Neuronal stem cell (in vitro differentiated cells): ENCODE measurements around the gene MARK3.

Source experiments
- DNase-seq: peaks from one replicate; pipeline ENCODE4 v3.0.0-alpha.2; 2013; ENCODE audit warnings: low spot score
- H2AFZ ChIP-seq: one replicate; pipeline ENCODE4 v1.6.1; 2013; ENCODE audit warnings: mild to moderate bottlenecking, low read length, inconsistent platforms
- H2AK5ac ChIP-seq: 2 replicates; pipeline ENCODE4 v1.6.1; 2013; ENCODE audit warnings: low read depth, mild to moderate bottlenecking, inconsistent platforms, low read length, moderate library complexity, mixed read lengths
- H2BK120ac ChIP-seq: 2 replicates; pipeline ENCODE4 v1.6.1; 2013; ENCODE audit warnings: low read depth, mild to moderate bottlenecking, inconsistent platforms, low read length, moderate library complexity, mixed read lengths
- H2BK12ac ChIP-seq: one replicate; pipeline ENCODE4 v1.6.1; 2013; ENCODE audit warnings: low read length, inconsistent platforms
- H2BK15ac ChIP-seq: 2 replicates; pipeline ENCODE4 v1.6.1; 2013; ENCODE audit warnings: mild to moderate bottlenecking, low read length, inconsistent platforms, mixed read lengths
- H2BK5ac ChIP-seq: one replicate; pipeline ENCODE4 v1.6.1; 2013; ENCODE audit warnings: inconsistent platforms, mild to moderate bottlenecking, low read length, moderate library complexity
- H3K14ac ChIP-seq: one replicate; pipeline ENCODE4 v1.6.1; 2013; ENCODE audit warnings: low read length, inconsistent platforms
- H3K18ac ChIP-seq: 2 replicates; pipeline ENCODE4 v1.6.1; 2013; ENCODE audit warnings: low read length, inconsistent platforms
- H3K23ac ChIP-seq: 2 replicates; pipeline ENCODE4 v1.6.1; 2013; ENCODE audit warnings: low read depth, mild to moderate bottlenecking, mixed read lengths, low read length, inconsistent platforms; ENCODE audit not compliant: poor library complexity
- H3K27ac ChIP-seq: replicated peaks from 3 replicates; pipeline ENCODE4 v1.5.1; 2013; ENCODE audit warnings: low read length, inconsistent platforms
- H3K27me3 ChIP-seq, 3 experiments: 2 replicates each; pipeline ENCODE4 v1.6.1; 2013; ENCODE audit warnings: low read length in 3 of 3, mild to moderate bottlenecking in 2 of 3, inconsistent platforms in 1 of 3, low read depth in 1 of 3, mixed read lengths in 1 of 3, moderate library complexity in 1 of 3; ENCODE audit not compliant: control insufficient read depth in 3 of 3, insufficient read depth in 3 of 3
- H3K36me3 ChIP-seq, 2 donors: replicated peaks in 1 of 2; 2 replicates each; pipeline ENCODE4 v1.6.1; 2013; ENCODE audit warnings: low read length in 2 of 2; ENCODE audit not compliant: control insufficient read depth in 2 of 2, insufficient read depth in 2 of 2
- H3K4ac ChIP-seq: 2 replicates; pipeline ENCODE4 v1.6.1; 2013; ENCODE audit warnings: inconsistent platforms, mild to moderate bottlenecking, low read length, moderate library complexity
- H3K4me1 ChIP-seq, 2 donors: 1 replicate in 1 of 2; 2 replicates in 1 of 2; pipeline ENCODE4 v1.6.1; 2013; ENCODE audit warnings: low read length in 2 of 2, low read depth in 1 of 2; ENCODE audit not compliant: control insufficient read depth in 2 of 2, insufficient read depth in 1 of 2
- H3K4me2 ChIP-seq: one replicate; pipeline ENCODE4 v1.6.1; 2013; ENCODE audit warnings: mild to moderate bottlenecking, low read length, inconsistent platforms; ENCODE audit not compliant: insufficient read depth, poor library complexity, severe bottlenecking
- H3K4me3 ChIP-seq, 2 donors: 2 replicates each; pipeline ENCODE4 v1.5.1; 2013; ENCODE audit warnings: low read length in 2 of 2, mild to moderate bottlenecking in 2 of 2, inconsistent platforms in 1 of 2, moderate library complexity in 1 of 2
- H3K79me1 ChIP-seq: one replicate; pipeline ENCODE4 v1.6.1; 2013; ENCODE audit warnings: low read depth, mild to moderate bottlenecking, inconsistent platforms, low read length, moderate library complexity
- H3K9ac ChIP-seq: one replicate; pipeline ENCODE4 v1.6.1; 2013; ENCODE audit warnings: mild to moderate bottlenecking, low read depth, low read length, inconsistent platforms; ENCODE audit not compliant: poor library complexity
- H3K9me3 ChIP-seq, 2 donors: replicated peaks in 1 of 2; 2 replicates each; pipeline versions ENCODE3 to v1.6.1; 2013; ENCODE audit warnings: low read length in 2 of 2, mild to moderate bottlenecking in 2 of 2, inconsistent platforms in 1 of 2, low read depth in 1 of 2, mixed read lengths in 1 of 2, moderate library complexity in 1 of 2; ENCODE audit not compliant: control insufficient read depth in 2 of 2, insufficient read depth in 1 of 2
- H4K8ac ChIP-seq: one replicate; pipeline ENCODE4 v1.6.1; 2013; ENCODE audit warnings: low read depth, mild to moderate bottlenecking, inconsistent platforms, low read length, moderate library complexity
- H4K91ac ChIP-seq: one replicate; pipeline ENCODE4 v1.6.1; 2013; ENCODE audit warnings: low read length, low read depth, mild to moderate bottlenecking, inconsistent platforms; ENCODE audit not compliant: poor library complexity
- WGBS, 2 donors: extraction: QIAGEN DNeasy Blood & Tissue Kit; methylation state at CpG; one replicate each; pipeline ENCODE4 v1.1.7; 2013; ENCODE audit warnings: missing lambda C conversion rate in 2 of 2, mixed read lengths in 1 of 2; ENCODE audit not compliant: insufficient read length in 2 of 2, insufficient replicate concordance in 1 of 2; ENCODE audit errors: extremely low coverage in 2 of 2; 5-methylcytosine and 5-hydroxymethylcytosine counted together

The MARK3 gene

DNA sequence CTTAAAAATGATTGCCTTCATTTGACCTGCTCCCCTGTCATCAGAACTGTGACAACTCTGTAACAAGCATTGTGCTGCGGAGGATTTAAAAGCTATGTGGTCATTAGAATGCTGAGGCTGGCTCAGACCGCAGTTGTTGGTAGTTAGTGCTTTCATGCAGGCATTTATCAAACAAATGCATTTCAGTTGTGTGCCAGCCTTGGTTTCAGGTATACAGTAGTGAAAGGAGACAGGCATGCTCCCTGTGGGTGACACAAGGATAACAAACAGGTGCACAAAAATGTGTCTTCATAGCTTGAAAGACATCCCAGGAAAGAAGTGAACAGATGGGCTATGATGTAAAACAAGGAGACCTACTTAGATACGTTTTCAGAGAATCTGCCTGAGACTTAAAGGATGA, 60.6 kb downstream of the MARK3 start:
- no peak overlapping the region for H2BK5ac ChIP-seq
- H2BK15ac ChIP-seq: no peak overlapping the region
- H3K79me1 ChIP-seq: no peaks in the 10 kb centered on the region
- H2AK5ac ChIP-seq: no peak overlapping the region
- H3K36me3 ChIP-seq: peaks cover 0 to 13% of the 10 kb centered on the region in 2 donors
- H4K8ac ChIP-seq: no peak overlapping the region
- H4K91ac ChIP-seq: no peak overlapping the region
- no peak overlapping the region for H3K4me3 ChIP-seq
- no peaks in the 10 kb centered on the region for H3K27me3 ChIP-seq
- H2BK12ac ChIP-seq: no peak overlapping the region
- H3K14ac ChIP-seq: no peak overlapping the region
- H3K4me2 ChIP-seq: no peak overlapping the region
- no peak overlapping the region for H3K9ac ChIP-seq
- H3K4me1 ChIP-seq: no peaks in the 10 kb centered on the region
- no peak overlapping the region for H3K27ac ChIP-seq
- no peak overlapping the region for H3K18ac ChIP-seq
- no peak overlapping the region for H3K23ac ChIP-seq
- H3K4ac ChIP-seq: no peak overlapping the region
- no CpG with 5 or more reads among the region's 3 CpGs for WGBS, 2 donors
- peaks cover 0 to 5% of the 10 kb centered on the region in 2 donors for H3K9me3 ChIP-seq
- H2AFZ ChIP-seq: no peak overlapping the region
- no peak overlapping the region for H2BK120ac ChIP-seq
- DNase-seq: no peak

DNA sequence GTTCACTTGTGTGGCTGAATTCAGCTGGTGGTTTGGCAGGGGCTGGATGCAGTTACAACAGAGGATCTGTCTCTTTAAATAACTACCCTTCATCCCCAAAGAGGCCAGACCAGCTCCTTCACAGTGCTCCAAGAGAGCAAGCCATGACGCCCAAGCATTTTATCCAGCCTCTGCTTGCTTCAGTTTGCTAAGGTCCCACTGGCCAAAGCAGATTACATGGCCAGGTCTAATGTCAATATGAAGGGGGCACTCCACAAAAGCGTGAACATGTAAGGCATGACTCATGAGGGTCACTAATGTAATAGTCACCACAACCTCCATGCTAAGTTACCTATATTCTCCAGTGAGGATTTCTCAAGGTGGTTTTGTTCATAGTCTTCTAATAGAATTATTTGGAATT, 62.9 kb downstream of the MARK3 start:
- no CpG with 5 or more reads among the region's 2 CpGs for WGBS, 2 donors
- Histone ChIP-seq H3K9ac (no peak overlapping the region), H3K9me3 (no peaks in the 10 kb centered on the region), H4K91ac (no peak overlapping the region), H3K4me2 (no peak overlapping the region), H3K27ac (no peak overlapping the region), H4K8ac (no peak overlapping the region), H3K79me1 (no peaks in the 10 kb centered on the region), H3K23ac (no peak overlapping the region), H3K4ac (no peak overlapping the region), H3K36me3 (peaks cover 2 to 20% of the 10 kb centered on the region in 2 donors), H2BK5ac (no peak overlapping the region), H3K4me3 (no peak overlapping the region), H2AK5ac (no peak overlapping the region), H3K14ac (no peak overlapping the region), H3K4me1 (no peaks in the 10 kb centered on the region), H3K18ac (no peak overlapping the region), H2AFZ (no peak overlapping the region), H2BK12ac (no peak overlapping the region), H3K27me3 (no peaks in the 10 kb centered on the region), H2BK120ac (no peak overlapping the region), H2BK15ac (no peak overlapping the region)
- DNase-seq: no peak

DNA sequence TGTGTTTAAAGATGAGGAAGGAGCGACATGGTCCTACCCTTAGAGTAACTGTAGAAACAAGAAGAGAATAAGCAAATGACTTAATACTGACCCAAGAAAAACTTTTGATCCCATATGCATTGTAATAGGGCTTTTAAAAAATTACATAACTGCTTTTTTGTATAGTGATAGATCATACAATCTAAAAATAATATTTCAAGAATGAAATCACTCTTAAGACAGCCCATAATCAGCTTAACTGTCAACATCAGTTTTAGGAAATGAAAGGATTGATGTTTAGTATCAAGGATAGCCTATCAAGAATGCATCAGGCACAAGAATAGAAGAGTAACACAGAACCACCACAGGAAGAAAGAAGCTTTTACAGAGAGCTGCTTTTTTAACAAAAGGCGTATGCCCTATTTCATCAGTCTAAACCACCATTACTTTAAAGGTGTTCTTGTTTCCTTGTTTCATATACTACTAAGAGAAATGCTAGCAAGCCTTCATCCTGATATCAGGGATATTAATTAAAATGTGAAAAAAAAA, 64.5 kb downstream of the MARK3 start:
- Histone ChIP-seq H3K36me3 (peaks cover 4 to 29% of the 10 kb centered on the region in 2 donors), H2BK5ac (no peak overlapping the region), H2BK12ac (no peak overlapping the region), H3K9ac (no peak overlapping the region), H3K23ac (no peak overlapping the region), H3K4me3 (no peak overlapping the region), H2BK120ac (no peak overlapping the region), H3K9me3 (no peaks in the 10 kb centered on the region), H3K4me2 (no peak overlapping the region), H3K14ac (no peak overlapping the region), H4K91ac (no peak overlapping the region), H3K4ac (no peak overlapping the region), H2BK15ac (no peak overlapping the region), H4K8ac (no peak overlapping the region), H2AK5ac (no peak overlapping the region), H2AFZ (no peak overlapping the region), H3K18ac (no peak overlapping the region), H3K27me3 (no peaks in the 10 kb centered on the region), H3K4me1 (no peaks in the 10 kb centered on the region), H3K27ac (no peak overlapping the region), H3K79me1 (no peaks in the 10 kb centered on the region)
- no CpG with 5 or more reads among the region's 2 CpGs for WGBS, 2 donors
- DNase-seq: no peak

DNA sequence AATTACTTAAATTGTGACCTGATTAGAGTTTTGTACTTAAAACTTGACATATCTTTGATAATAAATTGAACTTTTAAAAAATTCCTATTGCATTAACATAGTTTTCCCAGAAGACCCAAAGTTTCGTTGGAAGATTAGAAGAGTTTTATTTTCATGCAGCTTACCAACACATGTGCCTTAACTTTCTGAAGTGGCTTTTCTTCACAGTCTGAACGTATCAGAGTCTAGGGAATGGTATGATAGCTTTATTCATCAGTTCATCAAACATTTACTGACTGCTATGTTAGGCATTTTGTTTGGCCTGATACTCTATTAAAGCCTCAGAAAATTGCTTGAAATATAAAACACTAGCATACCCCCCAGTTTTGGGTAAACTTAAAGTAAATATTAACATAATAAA, 65.2 kb downstream of the MARK3 start:
- H2BK120ac ChIP-seq: no peak overlapping the region
- H4K8ac ChIP-seq: no peak overlapping the region
- no peak overlapping the region for H2AFZ ChIP-seq
- no peaks in the 10 kb centered on the region for H3K9me3 ChIP-seq
- no peak overlapping the region for H3K14ac ChIP-seq
- DNase-seq: no peak
- H3K36me3 ChIP-seq: peaks cover 4 to 30% of the 10 kb centered on the region in 2 donors
- H3K4me3 ChIP-seq: no peak overlapping the region
- H2BK12ac ChIP-seq: no peak overlapping the region
- no peak overlapping the region for H3K18ac ChIP-seq
- no peak overlapping the region for H2AK5ac ChIP-seq
- no peak overlapping the region for H2BK5ac ChIP-seq
- no peak overlapping the region for H3K23ac ChIP-seq
- no peaks in the 10 kb centered on the region for H3K79me1 ChIP-seq
- no peak overlapping the region for H4K91ac ChIP-seq
- H2BK15ac ChIP-seq: no peak overlapping the region
- no peak overlapping the region for H3K9ac ChIP-seq
- no peaks in the 10 kb centered on the region for H3K27me3 ChIP-seq
- no peak overlapping the region for H3K27ac ChIP-seq
- no peak overlapping the region for H3K4me2 ChIP-seq
- no peaks in the 10 kb centered on the region for H3K4me1 ChIP-seq
- WGBS, 2 donors: no CpG with 5 or more reads among the region's 2 CpGs
- no peak overlapping the region for H3K4ac ChIP-seq
